K562 (cell line): Measurements from ENCODE around the gene NOVA1.

Experiments used
- ATF1 ChIP-seq, 2 experiments: fragments of 450-650 bp in 1 of 2; IDR thresholded peaks; 2 replicates each; pipeline ENCODE4 v1.6.1; 2016; ENCODE audit warnings: missing compliant biosample characterization in 1 of 2, missing genetic modification characterization in 1 of 2
- CCAR2 ChIP-seq: fragments of 200-400 bp; formaldehyde crosslinking; IDR thresholded peaks from 2 replicates; pipeline ENCODE4 v1.6.1; 2017; ENCODE audit warnings: mild to moderate bottlenecking, low read depth, low read length
- CTCF ChIP-seq, 3 experiments: IDR thresholded peaks in 2 of 3; conservative IDR thresholded peaks in 1 of 3; 2 replicates each; pipeline ENCODE4 v1.5.1; 2011 to 2012; ENCODE audit warnings: low read length in 3 of 3, mild to moderate bottlenecking in 3 of 3, control low read depth in 2 of 3, improper control_type of control experiment in 1 of 3, inconsistent platforms in 1 of 3, low read depth in 1 of 3, mixed read lengths in 1 of 3, moderate library complexity in 1 of 3; ENCODE audit not compliant: insufficient read depth in 2 of 3
- EZH2 ChIP-seq: IDR thresholded peaks from 2 replicates; pipeline ENCODE4 v1.6.1; 2012; ENCODE audit warnings: low read depth, mild to moderate bottlenecking, inconsistent platforms, low read length, borderline replicate concordance
- FOS ChIP-seq: IDR thresholded peaks from 3 replicates; pipeline ENCODE4 v1.6.1; 2011; ENCODE audit not compliant: insufficient read length; ENCODE audit errors: extremely low read depth
- GABPB1 ChIP-seq: sonication (generic); formaldehyde crosslinking; IDR thresholded peaks from 2 replicates; pipeline ENCODE4 v1.8.0; 2022; ENCODE audit warnings: mild to moderate bottlenecking, missing genetic modification reagents
- GATA2 ChIP-seq: sonication (generic); formaldehyde crosslinking; IDR thresholded peaks from 2 replicates; pipeline ENCODE4 v1.4.0; 2020; ENCODE audit warnings: mild to moderate bottlenecking, missing genetic modification reagents
- JUND ChIP-seq, 2 experiments: IDR thresholded peaks; 2 replicates in 1 of 2; 3 replicates in 1 of 2; pipeline ENCODE4 v1.6.1; 2011; ENCODE audit warnings: borderline replicate concordance in 2 of 2, low read depth in 2 of 2, low read length in 2 of 2, improper control_type of control experiment in 1 of 2, missing biosample characterization in 1 of 2, missing genetic modification characterization in 1 of 2, missing genetic modification reagents in 1 of 2
- MEF2A ChIP-seq: IDR thresholded peaks from 2 replicates; pipeline ENCODE4 v1.6.1; 2011; ENCODE audit warnings: low read depth, mild to moderate bottlenecking, low read length, moderate library complexity; ENCODE audit not compliant: control insufficient read depth
- PATZ1 ChIP-seq: fragments of 250-450 bp; sonication (Bioruptor Pico); IDR thresholded peaks from 2 replicates; pipeline ENCODE4 v1.5.0; 2020; ENCODE audit warnings: mild to moderate bottlenecking, borderline replicate concordance
- SP1 ChIP-seq: sonication (generic); formaldehyde crosslinking; IDR thresholded peaks from 2 replicates; pipeline ENCODE4 v1.8.1; 2022; ENCODE audit warnings: mild to moderate bottlenecking, missing genetic modification reagents
- TBP ChIP-seq: optimal IDR thresholded peaks from 2 replicates; pipeline ENCODE3; 2011; ENCODE audit warnings: low read depth, low read length, improper control_type of control experiment
- THAP7 ChIP-seq: fragments of 250-450 bp; sonication (Bioruptor Pico); IDR thresholded peaks from 2 replicates; pipeline ENCODE4 v1.5.0; 2021
- ZNF12 ChIP-seq: sonication (generic); formaldehyde crosslinking; IDR thresholded peaks from 2 replicates; pipeline ENCODE4 v1.4.0; 2020; ENCODE audit warnings: mild to moderate bottlenecking, missing genetic modification reagents

- TF ChIP-seq SP1 (no peak), JUND (IDR thresholded peaks at IDR 0.05; ENCODE audit: borderline replicate concordance, low read depth, low read length) (no peak), JUND (tag; IDR thresholded peaks at IDR 0.05; ENCODE audit: borderline replicate concordance, low read depth, low read length) (no peak), THAP7 (CRISPR knock-in tag) (no peak), ATF1 (CRISPR knock-in tag; IDR thresholded peaks at IDR 0.05) (no peak), ATF1 (tag; IDR thresholded peaks at IDR 0.05) (no peak), CCAR2 (no peak), PATZ1 (no peak), EZH2 (no peak), ZNF12 (CRISPR knock-in tag) (no peak), TBP (no peak), FOS (no peak), GABPB1 (CRISPR knock-in tag) (no peak), MEF2A (no peak), CTCF (IDR thresholded peaks at IDR 0.05 in 2 of 3, conservative IDR thresholded peaks at IDR 0.05 in 1 of 3; ENCODE audit: insufficient read depth in 2 of 3, low read depth in 1 of 3, low read length in 3 of 3) (no peak), GATA2 (CRISPR knock-in tag) (no peak)
Measured at GRCh38 chr14:26429205-26429604, 168.6 kb downstream of the NOVA1 start.
